ENCODE data around the gene ZNF81. TPM values are rescaled to one million over a fixed set of nuclear protein-coding genes. Genes with fewer than 3 reads are reported as not detected.
"Not testable (repeated sequence)": the region's sequence is repeated elsewhere in the genome, so short reads cannot be mapped to it uniquely, and the experiment has no call there.

Gene ZNF81
- total RNA-seq, 2 donors from 2014 or later, result 4.5 to 6.2 TPM

DNA sequence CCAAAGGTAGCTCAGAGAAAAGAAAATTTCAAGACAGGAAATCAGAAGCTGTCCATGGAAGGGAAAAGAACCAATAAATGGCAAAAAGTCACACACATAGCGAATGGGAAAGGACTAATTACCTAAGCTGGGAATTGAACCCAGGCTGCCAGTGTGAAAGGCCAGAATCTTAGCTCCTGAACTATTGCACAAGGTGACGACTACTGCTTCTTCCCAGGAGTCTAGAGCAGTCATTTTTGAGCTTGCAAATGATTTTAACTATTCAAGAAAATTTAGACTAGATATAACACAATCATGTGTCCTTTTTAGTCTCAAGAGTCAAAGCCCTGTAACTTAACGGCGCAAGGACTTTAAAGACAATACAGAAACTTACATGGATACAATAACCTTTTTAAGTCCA is 34.1 kb upstream of the ZNF81 start:
- TF ChIP-seq POLR2A (IDR thresholded peaks at IDR 0.05) (no peak), POLR2AphosphoS5 (IDR thresholded peaks at IDR 0.05) (no peak)
- TF ChIP-seq, protein P1, sequence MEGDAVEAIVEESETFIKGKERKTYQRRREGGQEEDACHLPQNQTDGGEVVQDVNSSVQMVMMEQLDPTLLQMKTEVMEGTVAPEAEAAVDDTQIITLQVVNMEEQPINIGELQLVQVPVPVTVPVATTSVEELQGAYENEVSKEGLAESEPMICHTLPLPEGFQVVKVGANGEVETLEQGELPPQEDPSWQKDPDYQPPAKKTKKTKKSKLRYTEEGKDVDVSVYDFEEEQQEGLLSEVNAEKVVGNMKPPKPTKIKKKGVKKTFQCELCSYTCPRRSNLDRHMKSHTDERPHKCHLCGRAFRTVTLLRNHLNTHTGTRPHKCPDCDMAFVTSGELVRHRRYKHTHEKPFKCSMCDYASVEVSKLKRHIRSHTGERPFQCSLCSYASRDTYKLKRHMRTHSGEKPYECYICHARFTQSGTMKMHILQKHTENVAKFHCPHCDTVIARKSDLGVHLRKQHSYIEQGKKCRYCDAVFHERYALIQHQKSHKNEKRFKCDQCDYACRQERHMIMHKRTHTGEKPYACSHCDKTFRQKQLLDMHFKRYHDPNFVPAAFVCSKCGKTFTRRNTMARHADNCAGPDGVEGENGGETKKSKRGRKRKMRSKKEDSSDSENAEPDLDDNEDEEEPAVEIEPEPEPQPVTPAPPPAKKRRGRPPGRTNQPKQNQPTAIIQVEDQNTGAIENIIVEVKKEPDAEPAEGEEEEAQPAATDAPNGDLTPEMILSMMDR (IDR thresholded peaks at IDR 0.05), result no peak
- intact Hi-C loops (cut with DNase I), result no loop called here
- no peak for DNase-seq (ENCODE audit: low spot score)
- H3K4me3 ChIP-seq, result no peak overlapping the region
- no peak overlapping the region for H3K27ac ChIP-seq
- no peaks in the 10 kb centered on the region for H3K4me1 ChIP-seq (replicated peaks)
- H3K27me3 ChIP-seq (replicated peaks; ENCODE audit: insufficient read depth), result no peaks in the 10 kb centered on the region
- H3K9me3 ChIP-seq, result no peaks in the 10 kb centered on the region
- H3K36me3 ChIP-seq, result no peaks in the 10 kb centered on the region
- 89% methylated on average over 4 of the region's 4 CpGs for WGBS

DNA sequence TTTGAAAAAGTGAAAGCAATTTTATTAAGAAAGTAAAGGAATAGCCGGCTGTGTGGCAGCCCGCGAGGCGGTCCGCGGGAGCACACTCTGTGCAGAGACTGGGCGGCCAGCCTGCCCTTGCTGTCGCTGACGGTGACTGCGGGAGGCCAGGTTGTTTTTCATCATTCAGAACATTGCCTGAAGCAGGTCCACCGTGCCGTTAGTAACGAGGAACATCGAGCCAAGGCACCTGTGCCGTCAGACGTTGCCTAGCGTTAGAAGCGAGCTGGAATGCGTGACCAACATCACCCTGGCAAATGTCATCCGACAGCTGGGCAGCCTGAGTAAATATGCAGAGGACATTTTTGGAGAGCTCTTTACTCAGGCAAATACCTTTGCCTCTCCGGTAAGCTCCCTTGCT is 33.6 kb upstream of the ZNF81 start:
- H3K36me3 ChIP-seq; H3K27ac ChIP-seq; H3K27me3 ChIP-seq (replicated peaks; ENCODE audit: insufficient read depth); DNase-seq (ENCODE audit: low spot score); H3K9me3 ChIP-seq; H3K4me3 ChIP-seq; H3K4me1 ChIP-seq (replicated peaks); intact Hi-C loops (cut with DNase I): not testable (repeated sequence)
- WGBS, result 20% methylated on average over 18 of the region's 21 CpGs

DNA sequence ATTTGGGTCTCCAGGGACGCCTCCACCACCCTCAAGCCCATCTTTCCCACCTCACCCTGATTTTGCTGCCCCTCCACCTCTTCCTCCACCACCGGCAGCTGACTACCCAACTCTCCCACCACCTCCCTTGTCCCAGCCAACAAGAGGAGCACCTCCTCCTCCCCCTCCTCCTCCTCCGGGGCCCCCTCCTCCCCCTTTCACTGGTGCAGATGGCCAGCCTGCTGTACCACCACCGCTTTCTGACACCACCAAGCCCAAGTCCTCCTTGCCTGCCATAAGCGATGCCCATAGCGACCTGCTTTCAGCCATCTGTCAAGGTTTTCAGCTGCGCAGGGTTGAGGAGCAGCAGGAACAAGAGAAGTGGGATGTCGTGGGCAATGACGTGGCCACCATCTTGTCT is 32.4 kb upstream of the ZNF81 start:
- Histone ChIP-seq H3K36me3 (no peaks in the 10 kb centered on the region), H3K27me3 (replicated peaks; ENCODE audit: insufficient read depth) (no peaks in the 10 kb centered on the region), H3K9me3 (no peaks in the 10 kb centered on the region), H3K27ac (no peak overlapping the region), H3K4me1 (replicated peaks) (no peaks in the 10 kb centered on the region), H3K4me3 (no peak overlapping the region)
- 97% methylated on average over 6 of the region's 9 CpGs for WGBS
- no peak for DNase-seq (ENCODE audit: low spot score)
- intact Hi-C loops (cut with DNase I), result no loop called here
- no peak for TF ChIP-seq POLR2AphosphoS5 (IDR thresholded peaks at IDR 0.05)
- TF ChIP-seq, protein P1 (IDR thresholded peaks at IDR 0.05), result no peak
- no peak for TF ChIP-seq POLR2A (IDR thresholded peaks at IDR 0.05)

DNA sequence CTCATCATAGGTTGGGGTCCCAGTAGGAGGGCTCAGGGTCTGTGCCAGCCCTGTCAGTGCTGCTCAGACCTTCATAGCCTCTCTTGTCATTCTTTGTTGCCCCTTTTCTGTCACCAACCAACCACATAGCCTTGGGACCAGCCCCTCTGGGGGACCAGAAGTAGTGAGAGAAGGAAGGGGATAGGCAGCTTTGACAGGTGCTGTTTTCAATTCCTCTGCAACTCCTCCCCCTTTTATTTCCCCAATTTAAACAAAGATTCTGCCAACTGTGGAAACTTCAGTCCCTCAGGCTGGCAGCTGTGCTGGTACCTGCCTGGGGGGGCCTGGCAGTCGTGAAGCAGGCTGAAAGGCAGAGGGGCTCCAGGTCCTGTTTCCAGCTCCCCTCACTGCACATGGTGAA is 30.9 kb upstream of the ZNF81 start:
- DNase-seq (ENCODE audit: low spot score); H3K9me3 ChIP-seq; H3K36me3 ChIP-seq; H3K27me3 ChIP-seq (replicated peaks; ENCODE audit: insufficient read depth); H3K27ac ChIP-seq; intact Hi-C loops (cut with DNase I); H3K4me1 ChIP-seq (replicated peaks); H3K4me3 ChIP-seq: not testable (repeated sequence)
- 56% methylated on average over 1 of the region's 1 CpG for WGBS

DNA sequence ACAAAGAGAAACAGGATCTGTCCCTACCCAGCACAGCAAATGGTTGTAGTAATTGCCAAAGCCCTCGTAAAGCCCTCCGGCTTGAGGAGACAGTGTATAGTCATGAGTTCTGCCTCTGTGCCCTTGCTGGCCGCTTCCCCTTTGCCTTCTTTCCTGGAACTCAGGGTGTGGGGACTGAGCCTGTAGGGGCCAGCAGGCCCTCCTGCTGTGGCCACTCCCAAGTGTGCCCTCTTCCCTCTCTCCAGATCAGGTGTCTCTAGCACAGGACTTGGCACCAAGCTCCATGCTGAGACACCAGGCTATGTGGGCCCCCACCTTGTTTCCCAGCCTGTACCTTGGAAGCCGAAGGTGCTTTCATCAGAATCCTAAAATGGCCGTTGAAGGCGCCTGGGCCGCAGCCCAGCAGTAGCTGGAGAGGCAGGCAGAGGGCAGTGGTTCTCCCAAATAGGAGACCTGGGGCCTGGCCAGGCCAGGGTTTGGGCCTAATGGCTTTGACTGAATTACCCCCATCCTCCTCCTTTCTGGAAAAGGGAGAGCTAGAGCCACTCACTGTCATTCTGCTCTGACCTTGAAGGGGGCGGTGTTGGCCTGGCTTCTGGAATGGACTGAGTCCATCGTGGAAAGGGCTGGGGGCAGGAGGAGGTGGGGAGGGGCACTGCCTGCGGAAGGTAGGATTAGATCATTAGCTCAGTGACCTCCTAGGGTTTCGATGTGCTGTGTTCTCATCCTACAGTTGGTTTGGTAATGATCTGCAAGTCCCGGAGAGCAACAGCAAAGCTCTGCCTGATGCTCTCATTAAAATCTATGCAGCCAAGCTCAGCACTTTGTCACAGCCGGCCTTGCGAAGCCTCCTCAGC is 30.1 kb upstream of the ZNF81 start:
- H3K4me3 ChIP-seq; H3K9me3 ChIP-seq; H3K4me1 ChIP-seq (replicated peaks); H3K27ac ChIP-seq; intact Hi-C loops (cut with DNase I); H3K36me3 ChIP-seq; H3K27me3 ChIP-seq (replicated peaks; ENCODE audit: insufficient read depth): not testable (repeated sequence)
- 93% methylated on average over 3 of the region's 14 CpGs for WGBS
- peak; percentile 3 for DNase-seq (ENCODE audit: low spot score)

DNA sequence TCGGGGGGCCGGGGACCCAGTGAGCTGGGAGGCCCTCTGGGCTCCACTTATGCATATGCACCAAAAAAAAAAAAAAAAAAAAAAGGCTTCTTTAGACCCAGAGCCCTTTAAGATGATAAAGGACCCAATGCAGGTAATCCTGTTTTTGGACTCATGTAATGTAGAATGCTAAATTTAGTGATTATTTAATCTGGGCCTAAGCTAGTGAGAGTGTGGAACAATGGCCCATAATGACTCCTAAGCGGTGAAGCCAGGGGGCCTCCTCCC is 29.5 kb upstream of the ZNF81 start:
- H3K36me3 ChIP-seq; H3K9me3 ChIP-seq; H3K27ac ChIP-seq; H3K4me1 ChIP-seq (replicated peaks); DNase-seq (ENCODE audit: low spot score); intact Hi-C loops (cut with DNase I); H3K4me3 ChIP-seq; H3K27me3 ChIP-seq (replicated peaks; ENCODE audit: insufficient read depth): not testable (repeated sequence)
- 54% methylated on average over 3 of the region's 3 CpGs for WGBS

DNA sequence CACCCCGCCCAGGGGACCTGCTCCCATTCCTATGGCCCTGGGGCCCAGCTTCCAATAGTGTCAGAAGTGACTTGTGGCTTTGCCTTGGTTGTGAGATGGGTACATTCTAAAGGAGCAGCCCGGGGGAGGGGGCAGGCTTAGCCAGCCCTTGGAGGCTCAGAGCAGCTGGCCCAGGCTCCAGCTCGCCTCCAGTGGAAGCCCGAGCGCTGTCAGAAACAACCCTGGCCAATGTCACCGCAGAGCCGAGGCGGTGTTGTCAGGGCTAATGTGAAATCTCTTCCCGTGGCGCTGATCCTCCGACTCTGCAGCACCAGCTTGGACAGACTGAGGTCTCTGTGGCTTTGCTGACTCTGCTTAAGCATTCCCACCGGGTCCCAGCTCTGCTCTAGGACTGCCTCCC is 29.2 kb upstream of the ZNF81 start:
- Histone ChIP-seq H3K4me1 (replicated peaks) (no peaks in the 10 kb centered on the region), H3K36me3 (no peaks in the 10 kb centered on the region), H3K9me3 (no peaks in the 10 kb centered on the region), H3K27ac (no peak overlapping the region), H3K27me3 (replicated peaks; ENCODE audit: insufficient read depth) (no peaks in the 10 kb centered on the region), H3K4me3 (no peak overlapping the region)
- intact Hi-C loops (cut with DNase I), result no loop called here
- no peak for DNase-seq (ENCODE audit: low spot score)
- WGBS, result 73% methylated on average over 7 of the region's 12 CpGs
- TF ChIP-seq POLR2A (IDR thresholded peaks at IDR 0.05) (no peak), POLR2AphosphoS5 (IDR thresholded peaks at IDR 0.05) (no peak)
- TF ChIP-seq, protein P1 (IDR thresholded peaks at IDR 0.05), result no peak

Measured in prostate gland (tissue), 2 donors.